Neural progenitor cell (in vitro differentiated cells): ENCODE measurements around the gene WDR64. TPM values are rescaled to one million over a fixed set of nuclear protein-coding genes. Genes with fewer than 3 reads are reported as not detected.

ENCODE experiments used
- DNase-seq: peaks from one replicate; pipeline ENCODE4 v3.0.0-alpha.2; 2016; ENCODE audit warnings: low spot score
- H2AFZ ChIP-seq: fragments of 200-600 bp; sonication (generic); replicated peaks from 2 replicates; pipeline ENCODE4 v1.6.1; 2016; ENCODE audit warnings: antibody characterized with exemption
- H3F3A ChIP-seq: fragments of 200-600 bp; sonication (generic); 2 replicates; pipeline ENCODE4 v1.6.1; 2016; ENCODE audit warnings: antibody characterized with exemption, low read depth
- H3K27ac ChIP-seq: fragments of 200-600 bp; sonication (generic); 2 replicates; pipeline ENCODE4 v1.5.1; 2016; ENCODE audit warnings: mild to moderate bottlenecking
- H3K27me3 ChIP-seq: fragments of 200-600 bp; sonication (generic); 2 replicates; pipeline ENCODE4 v1.6.1; 2016; ENCODE audit warnings: mild to moderate bottlenecking, moderate library complexity
- H3K36me3 ChIP-seq: fragments of 200-600 bp; sonication (generic); 2 replicates; pipeline ENCODE4 v1.5.1; 2016
- H3K4me1 ChIP-seq: fragments of 200-600 bp; sonication (generic); 2 replicates; pipeline ENCODE4 v1.6.1; 2016; ENCODE audit warnings: mixed run types
- H3K4me2 ChIP-seq: fragments of 200-600 bp; sonication (generic); 2 replicates; pipeline ENCODE4 v1.6.1; 2016
- H3K4me3 ChIP-seq: fragments of 200-600 bp; sonication (generic); 2 replicates; pipeline ENCODE4 v1.5.1; 2016
- H3K79me2 ChIP-seq: fragments of 200-600 bp; sonication (generic); 2 replicates; pipeline ENCODE4 v1.6.1; 2016; ENCODE audit warnings: low read depth
- H3K9ac ChIP-seq: fragments of 200-600 bp; sonication (generic); 2 replicates; pipeline ENCODE4 v1.6.1; 2016
- H3K9me3 ChIP-seq: fragments of 200-600 bp; sonication (generic); 2 replicates; pipeline ENCODE4 v1.5.1; 2016; ENCODE audit warnings: low read depth
- H4K20me1 ChIP-seq: fragments of 200-600 bp; sonication (generic); 2 replicates; pipeline ENCODE4 v1.6.1; 2016; ENCODE audit warnings: low read depth
- H3K27ac Mint-ChIP-seq: 3 replicates; pipeline ENCODE4 v1.8.0; 2021; ENCODE audit warnings: mixed read lengths
- H3K27me3 Mint-ChIP-seq: 2 replicates; pipeline ENCODE4 v1.8.0; 2022; ENCODE audit warnings: low read depth, mild to moderate bottlenecking, inconsistent platforms, moderate library complexity, mixed read lengths; ENCODE audit not compliant: insufficient read depth
- H3K36me3 Mint-ChIP-seq: 3 replicates; pipeline ENCODE4 v1.8.0; 2021; ENCODE audit warnings: mixed read lengths
- H3K4me1 Mint-ChIP-seq: 3 replicates; pipeline ENCODE4 v1.8.0; 2021; ENCODE audit warnings: mixed read lengths
- H3K4me3 Mint-ChIP-seq: 3 replicates; pipeline ENCODE4 v1.8.0; 2021; ENCODE audit warnings: mild to moderate bottlenecking, moderate library complexity, mixed read lengths
- H3K9me3 Mint-ChIP-seq: 3 replicates; pipeline ENCODE4 v1.8.0; 2020; ENCODE audit warnings: mixed read lengths
- EZH2 ChIP-seq: fragments of 200-600 bp; sonication (generic); IDR thresholded peaks from 2 replicates; pipeline ENCODE4 v1.6.1; 2017; ENCODE audit warnings: antibody characterized with exemption, mild to moderate bottlenecking, moderate library complexity
- EZH2phosphoT487 ChIP-seq: fragments of 200-600 bp; sonication (generic); IDR thresholded peaks from 2 replicates; pipeline ENCODE4 v1.6.1; 2017; ENCODE audit warnings: antibody characterized with exemption
- total RNA-seq: library from RNA; depleted of rRNA; stranded (reverse); fragments of >200 nt; gene quantifications from 2 replicates; pipeline ENCODE4 v1.2.3, GENCODE V29; 2015; ENCODE audit warnings: low replicate concordance
- TF ChIP-seq, protein P1 (sequence below): fragments of 200-600 bp; sonication (generic); IDR thresholded peaks from 2 replicates; pipeline ENCODE4 v1.5.1; 2017; ENCODE audit warnings: antibody characterized with exemption, mild to moderate bottlenecking

Gene WDR64
- total RNA-seq, 1 donor from 2014 or later: not detected

DNA sequence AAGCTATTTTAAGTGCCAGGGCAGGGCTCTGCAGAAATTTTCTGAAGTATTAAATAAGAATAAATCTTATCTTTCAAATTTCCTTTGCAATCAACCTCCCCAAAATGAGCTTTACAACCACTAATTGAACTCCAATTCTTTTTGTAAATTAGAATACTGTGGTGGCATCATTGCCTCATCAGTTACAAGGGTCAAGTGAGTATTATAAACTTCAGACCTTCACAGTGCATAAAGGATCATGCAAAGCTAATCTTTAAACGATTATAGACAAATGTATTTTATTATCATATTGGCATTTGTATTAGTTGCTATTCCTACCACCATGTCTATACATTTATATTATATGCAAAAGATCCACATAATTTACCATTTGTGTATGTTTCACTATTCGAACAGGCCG, 19.1 kb upstream of the WDR64 start:
- DNase-seq: no peak
- Histone ChIP-seq H3K4me1 (peaks cover 12% of the 10 kb centered on the region), H3K9me3 (no peaks in the 10 kb centered on the region), H3K27me3 (no peaks in the 10 kb centered on the region), H3K9ac (no peak overlapping the region), H3K4me2 (no peak overlapping the region), H3K4me3 (no peak overlapping the region), H2AFZ (no peak overlapping the region), H3K27ac (no peak overlapping the region), H3K79me2 (peaks cover 83% of the 10 kb centered on the region), H3F3A (peaks cover 5% of the 10 kb centered on the region), H4K20me1 (peaks cover 24% of the 10 kb centered on the region), H3K36me3 (peaks cover 7% of the 10 kb centered on the region)
- Mint-ChIP-seq H3K4me3 (no peak overlapping the region), H3K27ac (no peak overlapping the region), H3K9me3 (peaks cover 29% of the 10 kb centered on the region), H3K36me3 (peaks cover 57% of the 10 kb centered on the region), H3K27me3 (no peaks in the 10 kb centered on the region), H3K4me1 (peaks cover 14% of the 10 kb centered on the region)
- TF ChIP-seq, protein P1, sequence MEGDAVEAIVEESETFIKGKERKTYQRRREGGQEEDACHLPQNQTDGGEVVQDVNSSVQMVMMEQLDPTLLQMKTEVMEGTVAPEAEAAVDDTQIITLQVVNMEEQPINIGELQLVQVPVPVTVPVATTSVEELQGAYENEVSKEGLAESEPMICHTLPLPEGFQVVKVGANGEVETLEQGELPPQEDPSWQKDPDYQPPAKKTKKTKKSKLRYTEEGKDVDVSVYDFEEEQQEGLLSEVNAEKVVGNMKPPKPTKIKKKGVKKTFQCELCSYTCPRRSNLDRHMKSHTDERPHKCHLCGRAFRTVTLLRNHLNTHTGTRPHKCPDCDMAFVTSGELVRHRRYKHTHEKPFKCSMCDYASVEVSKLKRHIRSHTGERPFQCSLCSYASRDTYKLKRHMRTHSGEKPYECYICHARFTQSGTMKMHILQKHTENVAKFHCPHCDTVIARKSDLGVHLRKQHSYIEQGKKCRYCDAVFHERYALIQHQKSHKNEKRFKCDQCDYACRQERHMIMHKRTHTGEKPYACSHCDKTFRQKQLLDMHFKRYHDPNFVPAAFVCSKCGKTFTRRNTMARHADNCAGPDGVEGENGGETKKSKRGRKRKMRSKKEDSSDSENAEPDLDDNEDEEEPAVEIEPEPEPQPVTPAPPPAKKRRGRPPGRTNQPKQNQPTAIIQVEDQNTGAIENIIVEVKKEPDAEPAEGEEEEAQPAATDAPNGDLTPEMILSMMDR: no peak
- no peak for TF ChIP-seq EZH2phosphoT487
- TF ChIP-seq EZH2: no peak

DNA sequence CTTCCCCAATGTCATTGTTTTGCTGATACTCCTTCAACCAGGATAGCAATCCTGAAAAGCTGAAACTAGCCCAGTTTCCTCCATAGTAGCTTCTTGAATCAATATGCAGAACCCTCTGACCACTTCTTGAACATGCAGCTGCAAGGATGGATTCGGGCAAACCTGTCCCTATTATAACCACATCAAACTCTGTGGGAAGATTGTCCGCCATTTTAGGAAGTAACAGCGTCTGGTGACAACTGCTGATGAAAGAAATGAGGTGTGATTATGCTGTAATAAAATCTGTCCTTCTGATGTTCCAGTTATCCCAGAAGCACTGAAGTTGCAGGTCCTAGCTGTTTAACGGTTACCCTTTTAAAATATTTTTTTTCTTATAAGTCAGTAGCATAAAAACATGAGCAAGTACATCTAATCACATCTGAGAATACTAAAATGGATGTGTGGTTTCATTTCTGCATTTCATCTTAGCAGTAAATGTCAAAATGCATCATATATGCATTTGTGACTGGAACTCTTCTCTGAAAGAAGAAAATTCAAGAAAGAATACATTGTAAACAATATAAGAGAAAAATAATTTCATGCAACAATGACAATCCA, 16.4 kb upstream of the WDR64 start:
- Mint-ChIP-seq H3K27me3 (no peaks in the 10 kb centered on the region), H3K4me3 (no peak overlapping the region), H3K36me3 (peaks cover 61% of the 10 kb centered on the region), H3K27ac (no peak overlapping the region), H3K4me1 (peaks cover 21% of the 10 kb centered on the region), H3K9me3 (peaks cover 31% of the 10 kb centered on the region)
- H3K9ac ChIP-seq: no peak overlapping the region
- peaks cover 28% of the 10 kb centered on the region for H4K20me1 ChIP-seq
- no peaks in the 10 kb centered on the region for H3F3A ChIP-seq
- H3K4me1 ChIP-seq: peaks cover 18% of the 10 kb centered on the region
- H3K4me2 ChIP-seq: no peak overlapping the region
- H2AFZ ChIP-seq: no peak overlapping the region
- H3K4me3 ChIP-seq: no peak overlapping the region
- H3K27ac ChIP-seq: no peak overlapping the region
- H3K79me2 ChIP-seq: peaks cover 87% of the 10 kb centered on the region
- peaks cover 7% of the 10 kb centered on the region for H3K36me3 ChIP-seq
- TF ChIP-seq, protein P1: no peak
- TF ChIP-seq EZH2: no peak
- no peak for TF ChIP-seq EZH2phosphoT487
- H3K9me3 ChIP-seq: no peaks in the 10 kb centered on the region
- no peak for DNase-seq
- H3K27me3 ChIP-seq: no peaks in the 10 kb centered on the region

DNA sequence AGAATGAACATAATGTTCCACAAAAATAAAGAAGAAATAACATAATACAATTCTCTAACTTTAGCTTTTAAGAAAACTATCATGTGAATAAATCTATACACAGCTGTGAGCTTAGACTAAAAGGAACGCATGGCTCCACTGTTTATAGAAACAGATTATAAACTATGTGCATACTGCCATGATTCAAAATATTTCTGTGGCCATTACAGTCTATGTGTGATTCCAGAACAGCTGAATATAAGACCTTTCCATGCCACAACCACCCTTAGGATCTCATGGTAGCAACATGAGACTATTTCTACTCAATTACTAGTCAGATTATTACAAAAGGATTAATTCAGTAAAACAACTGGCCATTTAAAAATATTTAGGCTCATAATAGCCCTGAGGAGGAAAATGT, 15.8 kb upstream of the WDR64 start:
- peaks cover 18% of the 10 kb centered on the region for H3K4me1 ChIP-seq
- peaks cover 31% of the 10 kb centered on the region for H3K9me3 Mint-ChIP-seq
- no peak for DNase-seq
- peaks cover 24% of the 10 kb centered on the region for H4K20me1 ChIP-seq
- peaks cover 7% of the 10 kb centered on the region for H3K36me3 ChIP-seq
- no peaks in the 10 kb centered on the region for H3K27me3 ChIP-seq
- no peaks in the 10 kb centered on the region for H3K9me3 ChIP-seq
- H3K27ac ChIP-seq: no peak overlapping the region
- no peak overlapping the region for H2AFZ ChIP-seq
- no peaks in the 10 kb centered on the region for H3F3A ChIP-seq
- H3K4me3 ChIP-seq: no peak overlapping the region
- no peaks in the 10 kb centered on the region for H3K27me3 Mint-ChIP-seq
- TF ChIP-seq, protein P1: no peak
- TF ChIP-seq EZH2: no peak
- no peak for TF ChIP-seq EZH2phosphoT487
- H3K4me2 ChIP-seq: no peak overlapping the region
- no peak overlapping the region for H3K9ac ChIP-seq
- peaks cover 22% of the 10 kb centered on the region for H3K4me1 Mint-ChIP-seq
- H3K79me2 ChIP-seq: peaks cover 80% of the 10 kb centered on the region
- peaks cover 60% of the 10 kb centered on the region for H3K36me3 Mint-ChIP-seq
- no peak overlapping the region for H3K4me3 Mint-ChIP-seq
- H3K27ac Mint-ChIP-seq: no peak overlapping the region
